NCI-H146 treated with DMSO at 0.1 percent for 48 hours (cell line): ENCODE results near the gene EXOSC1.
"Not testable (repeated sequence)": the region's sequence is repeated elsewhere in the genome, so short reads cannot be mapped to it uniquely, and the experiment has no call there.

Source experiments
- DNase-seq: peaks from one replicate; lab custom pipeline; 2025; ENCODE audit not compliant: unreplicated experiment; lab: John Stamatoyannopoulos, UW

EXOSC1 gene

GRCh38 chr10:97411406-97411805, 34.4 kb downstream of the EXOSC1 start:
- DNase-seq, result no peak

GRCh38 chr10:97408496-97408992, 37.3 kb downstream of the EXOSC1 start:
- DNase-seq, result no peak

DNA sequence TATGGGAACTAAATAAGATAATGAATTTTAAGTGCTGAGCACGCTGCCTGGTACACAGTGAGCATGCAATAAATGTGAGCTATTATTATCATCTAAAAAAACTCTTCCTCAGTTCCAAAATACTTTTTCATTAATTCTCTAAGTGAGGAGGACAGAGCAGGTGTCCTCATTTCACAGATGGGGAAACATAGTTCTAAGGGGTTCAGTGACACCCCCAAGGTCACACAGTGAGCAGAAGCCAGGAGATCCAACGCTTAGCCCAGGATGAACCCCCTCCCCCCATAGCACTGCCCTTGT, 37.9 kb downstream of the EXOSC1 start:
- DNase-seq, result no peak

- DNase-seq, result peak; percentile 90
Measured at GRCh38 chr10:97407211-97407951, 38.4 kb downstream of the EXOSC1 start.

- not testable (repeated sequence) for DNase-seq
Measured at GRCh38 chr10:97406483-97406882, 39.3 kb downstream of the EXOSC1 start.

- no peak for DNase-seq
Measured at GRCh38 chr10:97406064-97406463, 39.7 kb downstream of the EXOSC1 start.

- DNase-seq, result no peak
Measured at GRCh38 chr10:97404044-97404443, 41.8 kb downstream of the EXOSC1 start.

DNA sequence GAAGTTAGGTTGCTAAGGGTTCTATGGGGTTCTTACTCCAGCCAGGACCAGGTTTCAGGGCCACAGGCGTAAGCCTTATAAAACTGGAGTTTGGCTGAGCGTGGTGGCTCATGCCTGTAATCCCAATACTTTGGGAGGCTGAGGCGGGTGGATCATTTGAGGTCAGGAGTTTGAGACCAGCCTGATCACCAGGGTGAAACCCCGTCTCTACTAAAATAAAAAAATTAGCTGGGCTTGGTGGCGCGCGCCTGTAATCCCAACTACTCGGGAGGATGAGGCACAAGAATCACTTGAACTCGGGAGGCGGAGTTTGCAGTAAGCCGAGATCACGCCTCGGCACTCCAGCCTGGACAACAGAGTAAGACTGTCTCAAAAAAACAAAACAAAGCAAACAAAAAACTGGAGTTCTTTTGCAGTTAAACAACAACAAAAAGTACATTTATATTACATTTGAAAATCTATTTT, 44.3 kb downstream of the EXOSC1 start:
- no peak for DNase-seq

DNA sequence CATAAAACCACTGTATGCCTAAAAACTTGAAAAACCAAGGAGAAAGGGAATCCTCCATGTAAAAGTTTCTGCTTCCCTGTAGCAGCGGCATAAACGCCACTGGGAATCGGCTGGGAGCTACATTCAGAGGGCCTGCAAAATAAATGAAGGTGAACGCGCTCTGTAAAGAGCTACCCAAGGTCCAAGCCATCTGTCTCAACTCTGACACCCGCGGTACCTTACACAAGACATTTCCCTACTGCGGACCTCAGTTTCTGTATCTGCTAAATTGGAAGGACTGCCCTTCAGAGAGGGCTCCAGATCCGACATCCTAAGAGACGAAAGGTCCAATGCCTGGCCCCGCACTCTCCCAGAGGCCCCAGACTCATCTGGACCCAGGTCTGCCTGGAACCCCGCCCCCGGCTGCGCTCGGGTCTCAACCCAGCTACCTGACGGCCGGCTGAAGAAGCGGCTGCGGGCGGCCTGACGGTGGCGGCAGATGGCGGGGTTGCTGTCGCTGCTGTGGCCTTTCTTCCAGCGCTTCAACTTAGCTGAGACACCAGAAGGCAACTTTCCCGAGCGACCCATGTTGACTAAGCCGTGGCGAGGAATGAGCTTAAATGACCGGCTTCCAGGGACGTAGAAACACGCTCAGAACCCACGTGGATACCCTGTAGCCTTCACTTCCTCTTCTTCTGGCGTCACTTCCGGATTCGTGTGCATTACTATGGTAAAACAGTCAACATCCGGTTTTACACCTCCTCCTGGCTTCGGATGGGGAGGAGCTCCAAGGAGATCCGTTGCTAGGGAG, 44.9 kb downstream of the EXOSC1 start, which contains the start of gene RRP12:
TSS of gene RRP12 (minus strand) at position 676 of the 790 bp plus-strand sequence. CDS start at position 567, 109 bp downstream.
- DNase-seq, result peak; percentile 91

DNA sequence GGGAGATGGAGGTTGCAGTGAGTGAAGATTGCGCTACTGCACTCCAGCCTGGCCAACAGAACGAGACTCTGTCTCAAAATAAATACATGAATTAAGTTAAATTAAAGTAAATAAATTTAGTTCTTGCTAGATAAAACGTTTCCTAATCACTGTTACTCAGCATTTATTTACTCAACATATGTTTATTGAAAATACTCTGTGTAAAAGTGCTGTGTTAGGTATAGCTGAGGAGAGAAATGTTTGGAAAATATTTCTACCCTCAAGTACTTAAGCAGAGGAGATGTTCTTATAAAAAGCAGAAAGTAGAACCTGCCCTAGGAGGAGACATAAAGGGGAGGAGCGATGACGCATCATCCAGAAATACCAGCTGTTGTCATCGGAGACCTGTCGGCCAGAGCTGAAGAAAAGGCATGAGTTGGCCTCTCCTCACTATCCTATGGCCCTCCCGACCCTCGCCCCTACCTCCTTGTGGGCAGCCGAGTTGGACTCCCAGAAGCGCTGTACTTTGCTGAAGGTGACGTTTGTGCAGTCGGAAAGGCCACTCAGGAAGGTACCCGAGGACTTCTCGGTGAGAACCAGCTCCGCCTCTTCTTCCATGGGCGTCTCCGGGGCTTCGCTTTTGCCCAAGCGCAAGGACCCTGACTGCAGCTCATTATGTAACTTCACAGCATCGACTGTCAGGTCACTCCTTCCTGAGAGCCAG, 45.8 kb downstream of the EXOSC1 start:
- DNase-seq, result peak; percentile 39

GRCh38 chr10:97396056-97396455, 49.8 kb downstream of the EXOSC1 start:
- no peak for DNase-seq

GRCh38 chr10:97393034-97393573, 52.7 kb downstream of the EXOSC1 start:
- DNase-seq, result no peak

DNA sequence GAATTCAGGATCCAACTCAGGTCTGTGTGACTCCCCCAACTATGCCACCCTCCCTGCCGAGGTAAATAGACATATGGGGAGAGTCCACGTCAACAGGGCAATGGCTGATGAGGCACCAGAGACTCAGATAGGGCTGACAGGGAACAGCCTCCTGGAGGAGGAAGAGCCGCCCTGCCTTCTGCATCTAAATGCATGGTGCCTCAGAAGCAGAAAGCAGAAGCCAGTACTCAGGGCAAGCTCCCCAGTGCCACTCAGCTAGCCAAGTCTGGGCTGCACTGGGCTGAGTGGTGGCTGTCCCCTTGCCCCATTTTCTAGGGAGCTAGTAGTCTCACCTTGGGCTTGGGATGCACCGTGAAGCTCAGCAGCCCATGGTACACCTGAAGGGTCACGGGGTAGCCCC, 55.7 kb downstream of the EXOSC1 start:
- DNase-seq, result no peak

DNA sequence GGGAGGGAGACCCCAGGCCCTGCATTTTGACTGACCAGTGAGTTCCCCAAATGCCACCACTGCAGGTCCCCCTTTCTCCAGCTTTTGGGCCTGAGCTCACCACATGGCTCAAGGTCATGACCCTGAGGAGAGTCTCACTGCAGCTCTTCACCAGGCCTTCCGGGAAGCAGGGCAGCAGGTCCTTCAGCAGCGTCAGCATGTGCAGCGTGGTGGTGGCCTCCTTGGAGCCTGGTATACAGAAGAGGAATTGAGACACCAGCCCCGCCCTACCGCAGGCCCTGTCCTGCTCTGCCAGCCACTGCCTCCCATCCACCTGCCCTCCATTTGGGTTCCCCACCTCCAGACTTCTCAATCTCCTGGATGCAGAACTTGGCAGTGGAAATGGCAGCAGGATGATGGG, 57.7 kb downstream of the EXOSC1 start:
- no peak for DNase-seq
